CD14-positive monocyte (primary cell): ENCODE measurements around the gene MICU1. TPM values are rescaled to one million over a fixed set of nuclear protein-coding genes. Genes with fewer than 3 reads are reported as not detected.

Experiments used
- DNase-seq, 3 donors: peaks; one replicate each; pipeline ENCODE4 v3.0.0-alpha.2; 2011 to 2022
- H2AFZ ChIP-seq: 2 replicates; pipeline ENCODE4 v1.6.0; 2012; ENCODE audit warnings: mild to moderate bottlenecking, low read depth, low read length, inconsistent platforms; ENCODE audit not compliant: insufficient read depth, poor library complexity, severe bottlenecking
- H3K27ac ChIP-seq, 2 donors: 1 replicate in 1 of 2; 2 replicates in 1 of 2; pipeline ENCODE4 v1.5.1; 2012 to 2013; ENCODE audit warnings: low read length in 2 of 2, control low read depth in 1 of 2, inconsistent platforms in 1 of 2, low read depth in 1 of 2, mild to moderate bottlenecking in 1 of 2
- H3K27me3 ChIP-seq, 2 donors: one replicate each; pipeline versions ENCODE4 v1.6.0 to v1.6.1; 2011 to 2013; ENCODE audit warnings: low read length in 2 of 2; ENCODE audit not compliant: control insufficient read depth in 2 of 2, insufficient read depth in 2 of 2
- H3K36me3 ChIP-seq, 2 donors: replicated peaks in 1 of 2; 1 replicate in 1 of 2; 2 replicates in 1 of 2; pipeline versions ENCODE4 v1.5.1 to v1.6.1; 2012 to 2013; ENCODE audit warnings: low read length in 2 of 2, control low read depth in 1 of 2, inconsistent platforms in 1 of 2, mild to moderate bottlenecking in 1 of 2; ENCODE audit not compliant: insufficient read depth in 2 of 2, control insufficient read depth in 1 of 2
- H3K4me1 ChIP-seq, 2 donors: 1 replicate in 1 of 2; 2 replicates in 1 of 2; pipeline versions ENCODE4 v1.5.1 to v1.6.1; 2012 to 2013; ENCODE audit warnings: low read length in 2 of 2, control low read depth in 1 of 2, inconsistent platforms in 1 of 2, mild to moderate bottlenecking in 1 of 2, moderate library complexity in 1 of 2; ENCODE audit not compliant: insufficient read depth in 2 of 2, control insufficient read depth in 1 of 2
- H3K4me2 ChIP-seq: replicated peaks from 2 replicates; pipeline ENCODE3; 2012; ENCODE audit warnings: low read length, moderate library complexity, mild to moderate bottlenecking; ENCODE audit not compliant: poor library complexity, severe bottlenecking; ENCODE audit errors: extremely low read depth
- H3K4me3 ChIP-seq, 3 experiments: fragments of 200-600 bp in 1 of 3; sonication (generic) in 1 of 3; replicated peaks in 1 of 3; 1 replicate in 2 of 3; 2 replicates in 1 of 3; pipeline ENCODE4 v1.5.1; 2011 to 2013; ENCODE audit warnings: low read length in 3 of 3, mild to moderate bottlenecking in 3 of 3, control low read depth in 2 of 3, low read depth in 2 of 3, inconsistent platforms in 1 of 3, moderate library complexity in 1 of 3
- H3K79me2 ChIP-seq: 2 replicates; pipeline ENCODE4 v1.6.0; 2012; ENCODE audit warnings: mild to moderate bottlenecking, control low read depth, inconsistent platforms, low read length, moderate library complexity; ENCODE audit not compliant: insufficient read depth
- H3K9ac ChIP-seq: 2 replicates; pipeline ENCODE4 v1.6.0; 2017; ENCODE audit warnings: low read length, mild to moderate bottlenecking; ENCODE audit not compliant: insufficient read depth, poor library complexity, severe bottlenecking
- H3K9me3 ChIP-seq, 2 donors: replicated peaks in 1 of 2; 1 replicate in 1 of 2; 2 replicates in 1 of 2; pipeline versions ENCODE4 v1.5.1 to v1.6.1; 2012 to 2013; ENCODE audit warnings: low read length in 2 of 2, control low read depth in 1 of 2; ENCODE audit not compliant: control insufficient read depth in 1 of 2, insufficient read depth in 1 of 2
- H4K20me1 ChIP-seq: 2 replicates; pipeline ENCODE4 v1.6.0; 2012; ENCODE audit warnings: mild to moderate bottlenecking, low read length, control low read depth, moderate library complexity; ENCODE audit not compliant: insufficient read depth
- H3K27ac Mint-ChIP-seq, 7 donors: one replicate each; pipeline ENCODE4 v1.8.0; 2020; ENCODE audit warnings: mild to moderate bottlenecking in 7 of 7, mixed read lengths in 7 of 7, moderate library complexity in 6 of 7, inconsistent platforms in 2 of 7
- H3K27me3 Mint-ChIP-seq, 3 donors: one replicate each; pipeline ENCODE4 v1.8.0; 2021 to 2022; ENCODE audit warnings: low read depth in 3 of 3, mild to moderate bottlenecking in 3 of 3, mixed read lengths in 3 of 3, moderate library complexity in 3 of 3, inconsistent platforms in 1 of 3
- H3K36me3 Mint-ChIP-seq, 2 donors: one replicate each; pipeline ENCODE4 v1.8.0; 2020; ENCODE audit warnings: mixed read lengths in 2 of 2, inconsistent platforms in 1 of 2, mild to moderate bottlenecking in 1 of 2
- H3K4me1 Mint-ChIP-seq: one replicate; pipeline ENCODE4 v1.8.0; 2020; ENCODE audit warnings: mild to moderate bottlenecking, mixed read lengths
- H3K4me3 Mint-ChIP-seq, 2 donors: one replicate each; pipeline ENCODE4 v1.8.0; 2020; ENCODE audit warnings: mild to moderate bottlenecking in 2 of 2, mixed read lengths in 2 of 2, moderate library complexity in 1 of 2
- H3K9me3 Mint-ChIP-seq, 7 donors: one replicate each; pipeline ENCODE4 v1.8.0; 2020 to 2022; ENCODE audit warnings: mixed read lengths in 7 of 7, mild to moderate bottlenecking in 6 of 7, moderate library complexity in 6 of 7, inconsistent platforms in 2 of 7
- WGBS: methylation state at CpG from one replicate; pipeline ENCODE4 v1.1.5; 2013; ENCODE audit warnings: missing lambda C conversion rate; ENCODE audit not compliant: insufficient coverage; 5-methylcytosine and 5-hydroxymethylcytosine counted together
- intact Hi-C, 2 donors: fragments of 100-400 bp; cut with micrococcal nuclease; formaldehyde crosslinking; loops; one replicate each; pipeline versions ENCODE4 v1.15.0 to v1.15.1; 2023
- polyA plus RNA-seq, 3 donors: library from polyadenylated mRNA; depleted of rRNA in 1 of 3; unstranded in 2 of 3; stranded (reverse) in 1 of 3; fragments of 300-500 nt in 2 of 3; fragments of >200 nt in 1 of 3; fragmentation: Illumina TruSeq in 2 of 3; gene quantifications; 1 replicate in 2 of 3; 2 replicates in 1 of 3; pipeline ENCODE4 v1.2.3, GENCODE V29; 2012 to 2021
- TF ChIP-seq, protein P1 (sequence below): fragments of 200-600 bp; IDR thresholded peaks from one replicate; pipeline ENCODE4 v1.8.0; 2022; ENCODE audit warnings: antibody characterized with exemption, mild to moderate bottlenecking

Gene MICU1
- polyA plus RNA-seq, 3 donors, result 51.1 to 76.4 (median 51.7) TPM

- Histone ChIP-seq H3K4me2 (no peak overlapping the region), H3K4me3 (no peak overlapping the region), H3K9me3 (no peaks in the 10 kb centered on the region), H3K79me2 (no peaks in the 10 kb centered on the region), H3K27ac (no peak overlapping the region), H2AFZ (no peak overlapping the region), H3K4me1 (no peaks in the 10 kb centered on the region), H3K36me3 (peaks cover 29 to 89% of the 10 kb centered on the region in 2 donors), H3K9ac (no peak overlapping the region), H3K27me3 (no peaks in the 10 kb centered on the region), H4K20me1 (no peaks in the 10 kb centered on the region)
- Mint-ChIP-seq H3K4me1 (peaks cover 9% of the 10 kb centered on the region), H3K9me3 (peaks cover 10 to 22% (median 15%) of the 10 kb centered on the region in 7 donors), H3K36me3 (peaks cover 53 to 63% of the 10 kb centered on the region in 2 donors), H3K27me3 (peaks cover 0 to 2% (median 0%) of the 10 kb centered on the region in 3 donors), H3K27ac (peak overlapping the region in 1 of 7 donors; percentile 53), H3K4me3 (no peak overlapping the region)
- WGBS, result no CpG with 5 or more reads among the region's 2 CpGs
- intact Hi-C loops, result no loop called here
- no peak for DNase-seq
- TF ChIP-seq, protein P1, sequence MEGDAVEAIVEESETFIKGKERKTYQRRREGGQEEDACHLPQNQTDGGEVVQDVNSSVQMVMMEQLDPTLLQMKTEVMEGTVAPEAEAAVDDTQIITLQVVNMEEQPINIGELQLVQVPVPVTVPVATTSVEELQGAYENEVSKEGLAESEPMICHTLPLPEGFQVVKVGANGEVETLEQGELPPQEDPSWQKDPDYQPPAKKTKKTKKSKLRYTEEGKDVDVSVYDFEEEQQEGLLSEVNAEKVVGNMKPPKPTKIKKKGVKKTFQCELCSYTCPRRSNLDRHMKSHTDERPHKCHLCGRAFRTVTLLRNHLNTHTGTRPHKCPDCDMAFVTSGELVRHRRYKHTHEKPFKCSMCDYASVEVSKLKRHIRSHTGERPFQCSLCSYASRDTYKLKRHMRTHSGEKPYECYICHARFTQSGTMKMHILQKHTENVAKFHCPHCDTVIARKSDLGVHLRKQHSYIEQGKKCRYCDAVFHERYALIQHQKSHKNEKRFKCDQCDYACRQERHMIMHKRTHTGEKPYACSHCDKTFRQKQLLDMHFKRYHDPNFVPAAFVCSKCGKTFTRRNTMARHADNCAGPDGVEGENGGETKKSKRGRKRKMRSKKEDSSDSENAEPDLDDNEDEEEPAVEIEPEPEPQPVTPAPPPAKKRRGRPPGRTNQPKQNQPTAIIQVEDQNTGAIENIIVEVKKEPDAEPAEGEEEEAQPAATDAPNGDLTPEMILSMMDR, result no peak
Observed at GRCh38 chr10:72419241-72419640, 206.6 kb downstream of the MICU1 start.

GRCh38 chr10:72418679-72419078 lies 207.2 kb downstream of the MICU1 start:
- Mint-ChIP-seq H3K4me1 (peaks cover 9% of the 10 kb centered on the region), H3K27me3 (peaks cover 0 to 2% (median 0%) of the 10 kb centered on the region in 3 donors), H3K27ac (no peak overlapping the region), H3K36me3 (peaks cover 57 to 67% of the 10 kb centered on the region in 2 donors), H3K9me3 (peaks cover 10 to 22% (median 16%) of the 10 kb centered on the region in 7 donors), H3K4me3 (no peak overlapping the region)
- no peaks in the 10 kb centered on the region for H3K9me3 ChIP-seq
- no peaks in the 10 kb centered on the region for H3K79me2 ChIP-seq
- no peaks in the 10 kb centered on the region for H3K27me3 ChIP-seq
- 81% methylated on average over 3 of the region's 3 CpGs for WGBS
- H3K4me2 ChIP-seq, result no peak overlapping the region
- intact Hi-C loops, result no loop called here
- H2AFZ ChIP-seq, result no peak overlapping the region
- DNase-seq, result no peak
- no peak overlapping the region for H3K27ac ChIP-seq
- no peaks in the 10 kb centered on the region for H3K4me1 ChIP-seq
- TF ChIP-seq, protein P1, result no peak
- H3K4me3 ChIP-seq, result no peak overlapping the region
- H4K20me1 ChIP-seq, result no peaks in the 10 kb centered on the region
- no peak overlapping the region for H3K9ac ChIP-seq
- peaks cover 32 to 93% of the 10 kb centered on the region in 2 donors for H3K36me3 ChIP-seq
